T-helper 1 cell (primary cell): ENCODE measurements around the gene SORCS2.

ENCODE experiments used
- DNase-seq, 5 donors: peaks; one replicate each; pipeline ENCODE4 v3.0.0-alpha.2; 2012 to 2020

The SORCS2 gene

GRCh38 chr4:7361280-7361895, 169.1 kb downstream of the SORCS2 start:
- DNase-seq = no peak

- DNase-seq = no peak
These were observed 170.0 kb downstream of the SORCS2 start for GRCh38 chr4:7362341-7362740.

- DNase-seq = no peak
These were observed 170.6 kb downstream of the SORCS2 start for GRCh38 chr4:7362862-7363430.

- DNase-seq = no peak
These were observed 172.6 kb downstream of the SORCS2 start for GRCh38 chr4:7364979-7365378.

- DNase-seq = no peak
These were observed 173.3 kb downstream of the SORCS2 start for GRCh38 chr4:7365462-7366179.

- DNase-seq = no peak
These were observed 174.0 kb downstream of the SORCS2 start for GRCh38 chr4:7366180-7366945.

GRCh38 chr4:7366954-7367353, 174.6 kb downstream of the SORCS2 start:
- no peak for DNase-seq

- DNase-seq = no peak
These were observed 175.1 kb downstream of the SORCS2 start for GRCh38 chr4:7367406-7367805.

- DNase-seq = no peak
These were observed 175.5 kb downstream of the SORCS2 start for GRCh38 chr4:7367864-7368277.

GRCh38 chr4:7368296-7368695, 176.0 kb downstream of the SORCS2 start:
- no peak for DNase-seq

- DNase-seq = no peak
These were observed 177.2 kb downstream of the SORCS2 start for GRCh38 chr4:7369511-7369910.

- no peak for DNase-seq
These were observed 177.7 kb downstream of the SORCS2 start for GRCh38 chr4:7370038-7370437.

- no peak for DNase-seq
These were observed 179.0 kb downstream of the SORCS2 start for GRCh38 chr4:7371210-7371941.

GRCh38 chr4:7372673-7373072, 180.3 kb downstream of the SORCS2 start:
- no peak for DNase-seq

- no peak for DNase-seq
These were observed 182.2 kb downstream of the SORCS2 start for GRCh38 chr4:7374571-7374970.

- DNase-seq = no peak
These were observed 183.1 kb downstream of the SORCS2 start for GRCh38 chr4:7375427-7375826.

GRCh38 chr4:7377223-7377865, 185.0 kb downstream of the SORCS2 start:
- DNase-seq = no peak

GRCh38 chr4:7379186-7379585, 186.8 kb downstream of the SORCS2 start:
- DNase-seq = no peak

GRCh38 chr4:7379719-7380118, 187.4 kb downstream of the SORCS2 start:
- no peak for DNase-seq

- no peak for DNase-seq
These were observed 189.0 kb downstream of the SORCS2 start for GRCh38 chr4:7381221-7381889.

GRCh38 chr4:7381890-7382633, 189.7 kb downstream of the SORCS2 start:
- no peak for DNase-seq
